Stimulated activated CD4-positive, alpha-beta T cell treated with anti-CD3 and anti-CD28 coated beads, Interleukin-1b, Interleukin-23, amount 100 ng/mL, for 1 hour (primary cell): ENCODE measurements around the gene FIS1.

ENCODE experiments used
- DNase-seq, 2 donors: peaks; one replicate each; pipeline ENCODE4 v3.0.0-alpha.2; 2020; ENCODE audit warnings: low read depth in 2 of 2

FIS1 gene

DNA sequence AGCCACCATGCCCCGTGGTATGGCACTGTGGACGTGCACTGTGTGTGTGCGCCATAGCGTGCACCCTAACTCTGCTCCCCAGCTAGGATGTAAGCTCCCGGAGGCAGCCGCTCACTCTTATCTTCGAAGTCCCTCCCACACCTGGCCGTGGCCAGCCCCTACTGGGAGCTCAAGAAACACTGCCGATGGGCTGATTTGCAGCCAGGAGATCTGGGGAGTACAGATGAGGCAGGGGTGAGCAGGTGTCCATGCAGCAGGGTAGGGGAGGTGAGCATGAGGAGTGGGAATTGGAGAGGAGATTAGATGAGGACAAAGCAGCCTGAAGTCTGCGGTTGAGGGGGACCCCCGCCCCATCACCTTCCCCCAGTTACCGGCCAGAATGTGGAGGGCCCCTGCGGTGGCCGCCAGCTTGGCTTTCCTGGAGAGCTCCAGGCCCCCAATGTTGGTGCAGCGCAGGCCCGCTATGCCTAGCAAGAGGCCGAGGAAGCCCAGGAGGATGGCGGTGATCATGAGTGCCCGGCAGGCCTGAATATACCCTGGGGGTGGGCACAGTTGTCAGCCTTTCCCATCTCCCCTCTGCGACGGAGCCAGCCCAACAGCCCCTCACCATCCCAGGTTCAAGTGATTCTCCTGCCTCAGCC is 10.9 kb downstream of the FIS1 start:
- DNase-seq = no peak

DNA sequence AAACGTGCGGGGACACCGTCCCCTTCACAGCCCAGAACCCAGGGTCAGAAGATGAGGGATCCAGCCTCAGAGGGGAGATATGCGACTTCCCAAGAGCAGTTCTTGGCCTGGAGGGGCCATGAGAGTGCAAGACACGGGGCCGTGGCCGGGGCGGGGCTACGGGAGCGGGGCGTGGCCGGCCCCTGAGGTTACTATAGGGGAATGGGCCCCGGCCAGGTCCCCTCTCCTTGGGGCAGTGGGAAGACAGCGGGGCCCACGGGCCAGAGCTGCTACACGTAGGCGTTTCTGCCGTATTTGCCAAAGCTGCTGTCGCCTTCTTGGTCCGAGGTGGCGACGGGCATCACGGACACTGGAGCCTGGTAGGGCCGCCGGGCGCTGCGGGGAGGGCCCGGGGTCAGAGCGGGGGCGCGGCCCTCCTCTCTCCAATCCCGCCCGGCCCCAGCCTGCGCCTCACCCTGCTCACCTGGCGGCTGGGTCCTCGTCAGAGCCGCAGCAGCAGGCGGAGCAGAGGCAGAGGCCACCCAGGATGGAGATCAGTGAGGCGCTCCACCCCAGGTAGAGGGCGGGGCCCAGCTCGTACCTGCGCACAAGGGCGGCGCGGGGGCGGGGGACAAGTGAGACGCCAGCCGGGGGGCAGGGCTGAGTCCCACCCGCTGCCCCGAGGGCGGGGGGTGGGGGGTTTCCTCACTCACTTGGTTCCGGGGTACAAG is 12.6 kb downstream of the FIS1 start:
- DNase-seq = no peak

DNA sequence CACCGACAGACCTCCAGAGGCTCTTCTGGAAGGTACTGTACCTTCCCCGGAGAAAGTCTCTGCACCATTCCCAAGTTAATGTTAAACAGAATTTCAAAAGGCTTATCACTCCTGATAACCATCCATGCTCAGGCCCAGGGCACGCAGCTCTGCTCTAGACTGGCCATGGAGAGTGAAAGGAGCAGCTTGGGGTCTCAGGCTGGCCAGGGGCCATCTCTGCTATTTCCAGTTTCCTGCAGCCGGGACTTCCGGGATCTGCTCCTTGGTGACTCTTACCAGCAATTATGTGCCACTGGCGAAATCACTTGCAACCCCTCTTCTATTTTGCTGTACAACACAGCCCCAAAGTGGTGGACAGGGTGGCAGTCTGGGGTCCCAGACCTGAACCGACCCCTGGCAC is 13.2 kb downstream of the FIS1 start:
- DNase-seq = no peak

DNA sequence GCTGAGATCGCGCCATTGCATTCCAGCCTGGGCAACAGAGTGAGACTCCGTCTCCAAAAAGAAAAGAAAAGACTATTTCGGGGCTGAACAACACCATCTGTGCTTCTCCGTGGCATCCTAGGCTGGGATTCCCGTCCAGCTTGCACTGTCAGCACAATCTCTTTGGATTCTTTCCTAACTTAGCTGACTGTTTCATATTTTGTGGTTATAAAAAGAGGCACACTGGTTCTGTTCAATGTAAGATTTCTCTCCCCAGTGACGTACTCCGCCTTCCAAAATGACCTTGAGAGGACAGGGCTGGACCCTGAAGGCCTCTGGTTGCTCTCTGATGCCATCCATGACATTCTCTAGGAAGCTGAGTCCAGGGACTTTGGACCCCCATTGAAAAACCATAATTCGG is 18.2 kb downstream of the FIS1 start:
- no peak for DNase-seq

DNA sequence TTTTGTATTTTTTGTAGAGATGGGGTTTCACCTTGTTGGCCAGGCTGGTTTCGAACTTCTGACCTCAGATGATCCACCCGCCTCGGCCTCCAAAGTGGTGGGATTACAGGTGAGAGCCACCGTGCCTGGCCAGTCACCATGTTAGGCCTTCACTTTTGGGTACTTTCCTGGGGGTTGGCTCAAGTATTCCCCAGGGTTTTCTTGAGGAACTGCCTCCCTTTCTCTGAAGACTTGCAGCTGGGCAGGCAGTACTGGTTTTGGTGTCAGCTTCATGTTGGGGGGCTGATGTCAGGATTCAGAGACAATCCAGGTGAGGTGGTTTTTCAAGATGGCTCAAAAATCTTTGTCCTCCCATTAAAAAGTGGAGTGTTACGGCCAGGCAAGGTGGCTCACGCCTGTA is 19.2 kb downstream of the FIS1 start:
- DNase-seq = no peak

DNA sequence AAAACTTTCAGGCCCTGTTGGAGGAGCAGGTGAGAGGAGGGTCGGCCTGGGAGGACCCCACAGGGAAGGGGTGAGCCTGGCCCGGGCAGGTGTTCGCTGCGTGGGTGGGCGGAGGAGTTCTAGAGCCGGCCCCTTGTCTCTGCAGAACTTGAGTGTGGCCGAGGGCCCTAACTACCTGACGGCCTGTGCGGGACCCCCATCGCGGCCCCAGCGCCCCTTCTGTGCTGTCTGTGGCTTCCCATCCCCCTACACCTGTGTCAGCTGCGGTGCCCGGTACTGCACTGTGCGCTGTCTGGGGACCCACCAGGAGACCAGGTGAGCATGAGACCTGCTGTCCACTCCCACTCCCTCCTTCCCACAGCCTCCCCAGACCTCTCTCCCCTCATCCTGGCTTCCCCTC is 21.4 kb downstream of the FIS1 start:
- DNase-seq = no peak

DNA sequence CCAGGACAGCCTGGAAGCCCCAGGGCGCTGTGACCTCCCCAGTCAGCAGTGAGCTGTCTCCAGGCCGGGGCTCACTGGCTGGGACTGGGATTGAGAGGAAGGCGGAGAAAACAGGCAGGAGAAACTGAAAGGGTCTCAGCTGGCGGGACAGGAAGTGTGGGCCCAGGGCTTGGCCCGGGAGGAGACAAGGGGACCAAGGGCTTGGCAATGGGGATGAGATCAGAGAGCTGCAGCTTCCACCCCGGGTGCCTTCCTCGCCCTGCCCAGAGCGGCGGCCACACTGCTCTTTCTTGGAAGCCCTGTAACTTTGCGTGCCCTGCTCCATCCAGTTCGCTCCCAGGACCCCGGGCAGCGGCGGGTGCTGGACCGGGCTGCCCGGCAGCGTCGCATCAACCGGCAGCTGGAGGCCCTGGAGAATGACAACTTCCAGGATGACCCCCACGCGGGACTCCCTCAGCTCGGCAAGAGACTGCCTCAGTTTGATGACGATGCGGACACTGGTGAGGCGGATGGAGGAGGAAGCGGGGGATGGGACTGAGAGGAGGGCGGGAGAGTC is 22.5 kb downstream of the FIS1 start:
- DNase-seq = no peak

DNA sequence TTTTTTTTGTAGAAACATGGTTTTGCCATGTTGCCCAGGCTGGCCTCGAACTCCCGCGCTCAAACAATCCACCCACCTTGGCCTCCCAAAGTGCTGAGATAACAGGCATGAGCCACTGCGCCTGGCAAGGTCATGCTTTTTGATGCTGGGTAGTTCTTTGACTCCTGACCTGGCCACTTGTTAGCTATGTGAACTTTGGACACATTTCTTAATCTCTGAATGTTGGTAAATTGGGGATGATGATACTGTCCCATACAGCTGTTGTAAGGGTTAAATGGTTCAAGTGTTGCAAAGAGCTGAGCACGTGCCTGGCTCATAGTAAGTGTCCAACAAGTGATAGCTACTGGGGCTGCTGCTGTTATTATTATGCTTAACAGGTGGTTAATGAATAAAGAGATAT is 24.6 kb downstream of the FIS1 start:
- no peak for DNase-seq

DNA sequence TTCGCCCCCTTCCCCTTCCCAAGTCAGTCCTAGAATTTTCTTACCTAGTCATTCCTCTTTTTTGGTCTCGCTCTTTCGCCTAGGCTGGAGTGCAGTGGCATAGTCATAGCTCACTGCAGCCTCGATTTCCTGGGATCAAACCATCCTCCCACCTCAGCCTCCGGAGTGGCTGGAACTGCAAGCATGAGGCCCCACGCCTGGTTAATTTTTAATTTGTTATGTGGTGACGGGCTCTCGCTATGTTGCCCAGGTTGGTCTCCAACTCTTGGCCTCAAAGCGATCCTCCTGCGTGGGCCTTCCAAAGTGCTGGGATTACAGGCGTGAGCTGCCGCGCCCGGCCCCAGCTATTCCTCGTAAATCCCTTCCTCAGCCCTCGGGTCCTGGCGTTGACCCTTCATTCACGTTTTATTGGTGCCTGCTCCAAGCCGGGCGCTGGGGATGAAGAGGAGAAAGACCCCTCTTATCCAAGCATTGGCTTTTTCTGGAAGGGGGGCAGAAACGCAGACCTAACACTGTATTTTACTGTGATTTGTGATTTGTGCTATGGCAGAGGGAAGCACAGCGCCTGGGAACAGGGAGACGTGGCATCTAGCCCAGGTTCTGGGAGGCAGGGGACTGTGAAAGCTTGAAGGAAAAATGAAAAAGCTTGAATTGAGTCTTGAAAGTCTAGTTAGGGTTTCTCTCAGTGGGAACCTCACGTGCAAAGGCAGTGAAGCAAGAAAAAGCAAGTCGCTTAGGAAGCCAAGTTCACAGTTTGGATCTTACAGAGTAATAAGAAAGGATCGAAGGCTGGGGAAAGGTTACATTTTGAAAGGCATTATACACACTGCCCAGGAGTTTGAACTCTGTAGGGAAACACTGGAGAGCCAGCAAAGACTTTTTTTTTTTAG is 26.4 kb downstream of the FIS1 start:
- no peak for DNase-seq

DNA sequence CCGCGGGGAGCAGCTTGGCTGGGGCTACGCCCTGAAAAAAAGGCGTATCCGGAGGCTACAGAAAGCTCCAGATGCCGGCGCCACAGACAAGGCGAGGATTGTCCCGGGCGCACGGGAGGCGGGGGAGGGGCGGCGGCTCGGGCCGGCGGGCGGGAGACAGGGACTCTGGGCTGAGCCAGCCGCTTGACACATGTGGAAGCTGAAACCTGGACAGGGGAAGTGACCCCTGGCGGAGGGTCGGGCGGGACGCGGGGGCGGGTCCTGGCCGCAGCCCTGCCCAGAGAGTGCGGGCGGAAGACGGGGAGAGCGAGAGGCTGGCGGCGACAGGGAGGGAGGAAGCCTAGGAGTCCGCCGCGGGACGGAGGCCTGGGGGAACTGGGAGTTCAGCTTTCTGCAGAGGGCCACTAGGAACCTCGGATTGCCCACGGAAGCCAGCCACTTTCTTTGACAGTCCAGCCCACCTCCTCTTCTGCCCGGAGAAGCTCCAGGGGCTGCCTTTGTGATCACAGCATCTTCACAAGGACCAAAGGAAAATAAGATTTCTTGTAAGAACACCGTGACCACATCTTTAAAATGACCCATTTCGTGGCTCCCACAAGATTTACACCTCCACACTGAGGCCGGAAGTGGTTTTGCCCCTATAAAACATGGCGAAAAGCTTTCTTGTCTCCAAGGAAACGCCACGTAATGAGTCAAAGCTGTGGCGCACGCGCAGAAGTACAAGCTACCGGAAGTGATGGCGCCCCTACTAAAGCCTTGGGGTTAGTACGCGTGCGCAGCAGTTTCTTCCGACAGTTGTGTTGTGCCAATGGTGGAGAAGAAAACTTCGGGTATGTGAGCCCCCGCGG is 27.3 kb downstream of the FIS1 start, which contains the start of the genes PLOD3 and ZNHIT1:
TSS of gene PLOD3 (minus strand) at position 194 of the 848 bp plus-strand sequence. CDS start 307 bp downstream, outside the sequence.
TSS of gene ZNHIT1 (plus strand) at position 778 of the 848 bp plus-strand sequence. CDS start at position 809, 31 bp downstream.
- peak; percentile 86 to 92 for DNase-seq

DNA sequence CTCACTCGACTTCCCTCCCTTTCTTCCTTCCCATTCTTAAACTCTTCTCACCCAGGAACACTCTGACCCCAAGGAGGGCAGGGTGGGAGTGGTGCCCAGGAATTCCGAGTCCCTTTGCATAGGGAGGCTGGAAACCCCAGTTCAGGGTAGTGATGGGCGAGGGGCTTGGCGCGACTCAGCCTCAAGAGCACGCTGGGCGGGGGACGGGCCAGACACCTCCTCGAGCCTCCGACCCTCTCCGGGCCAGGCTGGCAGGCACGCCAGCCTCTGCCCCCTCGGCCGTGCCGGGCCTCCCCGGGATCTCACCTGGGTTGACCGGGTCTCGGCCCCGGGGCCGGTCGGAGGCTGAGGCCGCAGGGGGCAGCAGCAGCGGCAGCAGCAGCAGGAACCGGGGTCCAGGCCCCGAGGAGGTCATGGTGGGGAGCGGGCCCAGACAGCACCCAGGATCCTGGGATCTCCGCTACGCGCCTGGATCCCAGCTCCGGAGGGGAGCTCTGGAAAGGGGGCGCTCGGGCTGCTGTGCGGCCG is 28.0 kb downstream of the FIS1 start:
- no peak for DNase-seq

DNA sequence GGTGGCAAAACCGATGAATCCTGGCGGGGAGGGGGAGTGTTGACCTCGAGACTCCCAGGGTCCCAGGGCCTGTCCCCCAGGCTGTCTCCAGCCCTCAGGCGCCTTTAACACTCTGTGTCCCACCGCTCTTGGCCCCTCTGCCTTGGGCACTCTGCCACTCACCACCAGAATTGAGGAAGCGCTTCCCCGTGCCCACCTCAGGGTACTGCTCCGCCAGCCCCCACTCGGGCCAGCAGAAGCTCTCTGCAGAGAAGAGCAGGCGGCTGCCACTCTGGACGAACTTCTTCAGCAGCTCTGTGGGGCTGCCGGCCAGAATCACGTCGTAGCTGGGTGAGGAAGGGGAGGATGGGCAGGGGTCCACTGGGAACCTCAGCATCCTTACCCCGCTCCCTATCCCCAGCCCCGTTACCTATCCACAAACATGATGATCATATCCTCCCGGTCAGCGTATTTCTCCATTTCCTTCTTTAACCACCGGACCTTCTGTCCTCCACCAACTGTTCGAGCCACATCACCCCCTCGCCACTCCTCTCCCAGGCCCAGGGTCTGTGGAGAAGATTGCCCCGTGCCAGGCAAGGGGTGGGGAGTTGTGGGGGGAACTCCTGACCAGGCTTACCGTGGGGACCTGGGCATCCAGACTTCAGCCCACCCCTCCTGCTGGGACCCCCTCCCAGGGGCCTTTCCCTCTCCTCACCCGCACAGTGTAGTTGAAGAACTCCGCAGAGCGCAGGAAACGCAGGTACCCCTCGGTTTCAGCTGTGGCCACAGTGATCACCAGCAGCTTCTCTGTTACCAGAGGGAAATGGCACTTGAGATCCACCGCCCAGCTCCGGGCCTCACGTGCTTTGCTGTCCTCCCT is 28.7 kb downstream of the FIS1 start:
- no peak for DNase-seq

DNA sequence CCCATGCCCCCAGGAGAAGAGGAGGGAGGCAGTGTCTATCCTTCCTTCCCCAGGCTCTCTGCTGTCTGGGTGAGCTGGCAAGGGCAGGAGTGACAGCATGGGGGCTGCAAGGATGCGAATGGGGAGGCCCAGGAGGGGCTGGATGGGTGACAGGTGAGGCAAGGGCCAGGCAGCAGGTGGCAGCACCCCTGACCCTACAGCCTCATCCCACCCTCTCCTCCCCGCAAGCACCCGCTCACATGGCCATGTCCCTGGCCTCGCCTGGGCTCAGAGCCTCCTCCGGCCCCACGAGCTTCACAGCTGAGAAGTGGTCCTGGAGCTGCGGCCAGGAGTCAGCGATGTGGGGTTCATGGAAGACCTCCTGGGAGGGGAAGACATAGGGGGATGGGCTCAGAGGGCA is 32.9 kb downstream of the FIS1 start:
- DNase-seq = no peak

DNA sequence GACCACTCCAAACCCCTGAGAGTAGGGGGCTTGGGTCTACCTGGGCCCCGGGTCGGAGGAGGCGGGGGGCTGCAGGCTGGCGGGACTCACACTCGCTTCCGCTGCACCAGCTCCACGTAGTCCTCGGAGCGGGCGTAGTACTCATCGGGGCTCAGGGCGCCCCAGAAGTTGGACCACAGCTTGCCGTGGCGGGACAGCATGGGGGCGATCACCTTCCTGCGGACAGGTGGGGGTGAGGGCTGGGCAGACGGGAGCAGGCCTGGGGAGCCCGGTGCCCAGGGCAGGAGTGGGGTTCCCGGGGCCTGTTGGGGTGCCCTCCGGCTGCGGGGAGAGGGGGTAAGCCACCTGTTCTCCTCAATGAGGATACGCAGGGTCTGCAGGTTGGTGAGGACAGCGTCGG is 33.4 kb downstream of the FIS1 start:
- no peak for DNase-seq

DNA sequence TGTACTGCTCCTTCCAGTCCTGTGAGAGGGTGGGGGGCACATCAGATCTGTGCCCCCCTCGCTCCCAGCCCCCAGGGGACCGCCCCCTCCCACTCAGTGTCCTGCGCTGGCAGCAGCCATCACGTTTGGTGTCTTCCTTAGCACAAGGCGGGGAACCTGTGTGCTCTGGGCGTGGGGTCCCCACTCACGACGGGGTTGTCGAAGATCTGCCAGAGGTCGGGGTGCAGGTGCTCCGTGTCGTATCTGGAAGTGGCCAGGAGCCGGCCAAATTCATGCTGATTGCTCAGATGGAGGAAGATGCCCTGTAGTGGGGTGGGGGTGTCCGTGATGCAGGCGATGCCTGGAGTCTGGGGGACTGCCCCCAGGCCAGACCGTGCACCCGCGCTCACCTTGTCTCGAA is 34.7 kb downstream of the FIS1 start:
- no peak for DNase-seq

DNA sequence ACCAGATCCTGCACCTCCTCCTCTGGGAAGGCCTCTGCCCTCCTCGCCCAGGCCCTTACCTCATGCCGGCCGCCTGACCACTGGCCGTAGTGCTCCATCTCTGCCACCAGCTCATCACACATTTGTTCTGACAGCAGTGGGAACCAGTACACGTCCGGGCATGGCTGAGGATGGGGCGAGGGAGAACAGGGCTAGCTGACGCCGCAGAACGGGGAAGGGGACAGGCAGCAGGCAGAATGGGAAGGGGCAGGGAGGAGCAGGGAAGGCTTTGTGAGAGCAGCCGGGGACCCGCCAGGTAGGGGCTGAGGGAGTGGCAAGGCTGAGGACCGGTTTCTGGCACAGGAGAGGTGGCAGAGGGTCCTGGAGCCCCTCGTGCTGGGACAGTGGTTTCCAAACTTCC is 36.1 kb downstream of the FIS1 start:
- DNase-seq = no peak

DNA sequence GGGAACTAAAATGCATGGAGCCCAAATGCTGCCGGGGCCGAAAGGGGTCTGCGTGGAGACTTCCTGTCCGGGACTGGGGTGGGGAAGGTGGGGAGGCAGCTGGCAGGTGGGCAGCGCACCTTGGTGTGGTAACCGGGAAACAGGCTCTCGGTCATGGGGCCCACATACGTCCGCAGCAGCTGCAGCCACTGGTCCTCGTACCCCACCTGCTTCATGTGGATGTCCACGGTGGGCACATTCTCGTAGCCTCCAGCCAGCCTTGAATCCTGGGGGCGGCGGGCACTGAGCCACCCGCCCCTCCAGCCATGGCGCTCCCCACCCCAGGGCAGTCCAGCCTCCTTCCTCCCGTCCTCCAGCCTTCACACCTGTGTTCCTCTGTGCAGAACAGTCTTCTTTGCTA is 37.4 kb downstream of the FIS1 start:
- no peak for DNase-seq

DNA sequence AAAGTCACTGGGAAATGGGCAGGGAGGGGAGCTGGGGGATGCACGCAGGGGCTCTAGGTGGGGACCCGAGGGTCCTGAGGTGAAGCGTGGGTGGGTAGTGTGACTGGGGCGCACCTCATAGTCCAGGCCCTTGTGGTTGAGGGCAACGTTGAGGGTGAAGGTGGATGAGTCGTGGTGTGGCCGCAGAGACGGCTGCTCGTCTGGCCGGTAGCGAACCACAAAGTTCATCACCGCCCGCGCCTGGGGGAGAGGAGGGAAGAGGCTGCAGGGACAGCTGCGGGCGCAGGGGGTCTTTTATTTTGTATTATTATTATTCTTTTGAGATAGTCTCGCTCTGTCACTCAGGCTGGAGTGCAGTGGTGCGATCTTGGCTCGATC is 38.2 kb downstream of the FIS1 start:
- no peak for DNase-seq

DNA sequence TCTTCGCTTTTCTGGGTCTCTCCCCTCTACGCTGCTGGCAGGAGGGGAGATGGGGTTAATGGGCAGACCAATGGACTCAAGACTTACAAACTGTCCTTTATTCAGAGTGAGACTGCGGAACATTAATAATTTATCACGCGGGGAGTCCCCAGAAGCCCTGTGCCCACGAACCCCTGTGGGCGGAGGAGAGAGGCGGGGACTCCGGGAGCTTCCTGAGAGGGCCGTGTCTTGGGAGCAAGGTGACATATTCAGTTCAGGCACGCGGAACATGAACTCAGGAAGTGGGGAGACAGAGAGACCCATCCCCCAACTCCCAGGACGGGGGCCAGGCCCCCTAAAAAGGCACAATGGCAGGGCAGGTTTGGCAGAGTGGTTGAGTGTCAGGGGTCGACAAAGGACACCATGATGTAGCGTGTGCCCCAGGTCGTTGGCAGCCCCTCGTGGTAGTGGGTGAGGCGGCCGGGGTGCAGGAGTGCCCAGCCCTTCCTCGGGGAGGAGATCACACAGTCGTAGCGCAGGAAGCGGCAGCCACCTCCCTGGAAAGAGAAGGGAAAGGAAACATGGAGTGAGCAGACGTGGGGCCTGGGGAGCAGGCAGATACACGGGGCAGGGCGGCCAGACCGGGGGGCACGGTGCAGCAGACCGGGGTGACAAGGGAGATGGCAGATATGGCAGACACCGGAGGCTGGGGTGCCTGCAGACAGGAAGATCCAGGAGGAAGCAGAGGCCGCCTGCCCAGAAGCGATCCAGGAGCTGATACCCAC is 38.8 kb downstream of the FIS1 start:
- DNase-seq = no peak
